Stromal cell of bone marrow (primary cell): ENCODE measurements around the gene UQCR10.
"Not testable (repeated sequence)": the region's sequence is repeated elsewhere in the genome, so short reads cannot be mapped to it uniquely, and the experiment has no call there.

Source experiments
- DNase-seq: peaks from one replicate; pipeline ENCODE4 v3.0.0-alpha.2; 2012; ENCODE audit warnings: low read depth

The UQCR10 gene

GRCh38 chr22:29737251-29738117 lies 29.7 kb upstream of the UQCR10 start:
- no peak for DNase-seq

GRCh38 chr22:29738118-29738815 lies 28.9 kb upstream of the UQCR10 start:
- no peak for DNase-seq

GRCh38 chr22:29739346-29739875 lies 27.8 kb upstream of the UQCR10 start:
- no peak for DNase-seq

- no peak for DNase-seq
Measured at GRCh38 chr22:29740216-29740615, 27.0 kb upstream of the UQCR10 start.

GRCh38 chr22:29741926-29742325 lies 25.2 kb upstream of the UQCR10 start:
- DNase-seq = no peak

GRCh38 chr22:29742326-29742725 lies 24.8 kb upstream of the UQCR10 start:
- DNase-seq = no peak

GRCh38 chr22:29744902-29745301 lies 22.3 kb upstream of the UQCR10 start:
- peak; percentile 81 for DNase-seq

GRCh38 chr22:29747832-29748231 lies 19.3 kb upstream of the UQCR10 start:
- no peak for DNase-seq

GRCh38 chr22:29748248-29748893 lies 18.8 kb upstream of the UQCR10 start:
- no peak for DNase-seq

GRCh38 chr22:29750029-29750428 lies 17.1 kb upstream of the UQCR10 start:
- no peak for DNase-seq

GRCh38 chr22:29750559-29751538 lies 16.3 kb upstream of the UQCR10 start:
- no peak for DNase-seq

GRCh38 chr22:29751669-29752068 lies 15.5 kb upstream of the UQCR10 start:
- DNase-seq = no peak

- no peak for DNase-seq
Measured at GRCh38 chr22:29753808-29754657, 13.1 kb upstream of the UQCR10 start.

- DNase-seq = not testable (repeated sequence)
Measured at GRCh38 chr22:29754658-29755395, 12.3 kb upstream of the UQCR10 start.

GRCh38 chr22:29755889-29756288 lies 11.3 kb upstream of the UQCR10 start:
- DNase-seq = no peak

GRCh38 chr22:29756341-29756740 lies 10.8 kb upstream of the UQCR10 start:
- no peak for DNase-seq

GRCh38 chr22:29757096-29757495 lies 10.1 kb upstream of the UQCR10 start:
- DNase-seq = no peak

GRCh38 chr22:29758068-29758622 lies 9.0 kb upstream of the UQCR10 start:
- DNase-seq = no peak

GRCh38 chr22:29758959-29759358 lies 8.2 kb upstream of the UQCR10 start:
- no peak for DNase-seq
